Transverse colon (tissue), 4 donors: Measurements from ENCODE around the gene AIG1.

Source experiments
- CTCF ChIP-seq, 5 experiments: fragments of 200-600 bp in 3 of 5; fragments of 450-650 bp in 2 of 5; sonication (generic) in 3 of 5; IDR thresholded peaks; 1 replicate in 2 of 5; 2 replicates in 3 of 5; pipeline ENCODE4 v1.5.1; 2016 to 2017; ENCODE audit warnings: antibody characterized with exemption in 5 of 5, inconsistent platforms in 3 of 5, mild to moderate bottlenecking in 2 of 5, moderate library complexity in 1 of 5
- POLR2A ChIP-seq: fragments of 450-650 bp; IDR thresholded peaks from one replicate; pipeline ENCODE4 v1.6.1; 2016; ENCODE audit warnings: antibody characterized with exemption, mild to moderate bottlenecking, moderate library complexity
- POLR2AphosphoS5 ChIP-seq, 3 donors: sonication (generic); formaldehyde crosslinking; IDR thresholded peaks; one replicate each; pipeline ENCODE4 v1.6.1; 2016; ENCODE audit warnings: antibody characterized with exemption in 3 of 3

- no peak for TF ChIP-seq CTCF (IDR thresholded peaks at IDR 0.05)
- no peak for TF ChIP-seq POLR2A
- no peak for TF ChIP-seq POLR2AphosphoS5 (IDR thresholded peaks at IDR 0.05)
Measured at GRCh38 chr6:143177706-143178105, 117.0 kb downstream of the AIG1 start.
